Astrocyte (in vitro differentiated cells and primary cell): ENCODE results near the gene TTPAL.

Experiments
- EZH2 ChIP-seq: IDR thresholded peaks from 2 replicates; pipeline ENCODE4 v1.6.1; 2012; ENCODE audit warnings: mild to moderate bottlenecking, low read length, inconsistent platforms; ENCODE audit not compliant: insufficient read depth
- TF ChIP-seq, protein P1 (sequence below): IDR thresholded peaks from 2 replicates; pipeline ENCODE4 v1.5.1; 2011; ENCODE audit warnings: low read depth, mild to moderate bottlenecking, inconsistent platforms, low read length, moderate library complexity; ENCODE audit not compliant: insufficient read depth

DNA sequence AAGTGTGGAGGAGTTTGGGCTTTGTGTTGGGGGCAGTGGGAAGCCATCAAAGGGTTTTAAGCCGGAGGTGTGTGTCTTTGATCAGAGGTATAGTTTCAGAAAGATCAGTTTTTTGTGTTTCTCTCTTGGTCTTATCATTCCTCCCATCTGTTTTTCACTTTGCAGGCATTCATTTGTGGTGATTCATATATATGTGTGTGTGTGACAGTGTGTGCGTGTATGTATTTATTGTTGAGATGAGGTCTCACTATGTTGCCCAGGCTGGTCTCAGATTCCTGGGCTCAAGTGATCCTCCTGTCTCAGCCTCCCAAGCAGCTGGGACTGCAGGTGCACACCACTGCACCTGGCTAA is 57.3 kb downstream of the TTPAL start:
- TF ChIP-seq, protein P1, sequence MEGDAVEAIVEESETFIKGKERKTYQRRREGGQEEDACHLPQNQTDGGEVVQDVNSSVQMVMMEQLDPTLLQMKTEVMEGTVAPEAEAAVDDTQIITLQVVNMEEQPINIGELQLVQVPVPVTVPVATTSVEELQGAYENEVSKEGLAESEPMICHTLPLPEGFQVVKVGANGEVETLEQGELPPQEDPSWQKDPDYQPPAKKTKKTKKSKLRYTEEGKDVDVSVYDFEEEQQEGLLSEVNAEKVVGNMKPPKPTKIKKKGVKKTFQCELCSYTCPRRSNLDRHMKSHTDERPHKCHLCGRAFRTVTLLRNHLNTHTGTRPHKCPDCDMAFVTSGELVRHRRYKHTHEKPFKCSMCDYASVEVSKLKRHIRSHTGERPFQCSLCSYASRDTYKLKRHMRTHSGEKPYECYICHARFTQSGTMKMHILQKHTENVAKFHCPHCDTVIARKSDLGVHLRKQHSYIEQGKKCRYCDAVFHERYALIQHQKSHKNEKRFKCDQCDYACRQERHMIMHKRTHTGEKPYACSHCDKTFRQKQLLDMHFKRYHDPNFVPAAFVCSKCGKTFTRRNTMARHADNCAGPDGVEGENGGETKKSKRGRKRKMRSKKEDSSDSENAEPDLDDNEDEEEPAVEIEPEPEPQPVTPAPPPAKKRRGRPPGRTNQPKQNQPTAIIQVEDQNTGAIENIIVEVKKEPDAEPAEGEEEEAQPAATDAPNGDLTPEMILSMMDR = no peak
- TF ChIP-seq EZH2 = no peak
